Dedifferentiated amniotic fluid mesenchymal stem cell (primary cell): ENCODE measurements around the gene EPN3.

ENCODE experiments used
- DNase-seq: peaks from one replicate; pipeline ENCODE4 v3.0.0-alpha.2; 2016; ENCODE audit errors: extremely low spot score

EPN3 gene

GRCh38 chr17:50535407-50535806 lies 2.9 kb downstream of the EPN3 start:
- DNase-seq: no peak

GRCh38 chr17:50536683-50537646 lies 4.4 kb downstream of the EPN3 start:
- no peak for DNase-seq

GRCh38 chr17:50537721-50538548 lies 5.4 kb downstream of the EPN3 start:
- no peak for DNase-seq

GRCh38 chr17:50538549-50539410 lies 6.2 kb downstream of the EPN3 start:
- no peak for DNase-seq

GRCh38 chr17:50539762-50540559 lies 7.4 kb downstream of the EPN3 start:
- DNase-seq: no peak

GRCh38 chr17:50540560-50541401 lies 8.2 kb downstream of the EPN3 start:
- no peak for DNase-seq

GRCh38 chr17:50541402-50541715 lies 8.8 kb downstream of the EPN3 start:
- no peak for DNase-seq

GRCh38 chr17:50541716-50542688 lies 9.5 kb downstream of the EPN3 start:
- DNase-seq: peak; percentile 66

- DNase-seq: no peak
Measured at GRCh38 chr17:50542795-50543774, 10.6 kb downstream of the EPN3 start.

GRCh38 chr17:50544516-50544915 lies 12.0 kb downstream of the EPN3 start:
- DNase-seq: no peak

- DNase-seq: no peak
Measured at GRCh38 chr17:50545311-50545710, 12.8 kb downstream of the EPN3 start.

- no peak for DNase-seq
Measured at GRCh38 chr17:50546701-50547034, 14.1 kb downstream of the EPN3 start.

GRCh38 chr17:50547035-50547735 lies 14.7 kb downstream of the EPN3 start, which contains the start of gene SPATA20:
TSS of gene SPATA20 (plus strand) at chr17:50547174. CDS start at chr17:50547209, 35 bp downstream.
- DNase-seq: peak; percentile 85

- DNase-seq: no peak
Measured at GRCh38 chr17:50547736-50548083, 15.2 kb downstream of the EPN3 start.

- DNase-seq: no peak
Measured at GRCh38 chr17:50548831-50549230, 16.3 kb downstream of the EPN3 start.

GRCh38 chr17:50549256-50549941 lies 16.9 kb downstream of the EPN3 start:
- no peak for DNase-seq

GRCh38 chr17:50549969-50550368 lies 17.4 kb downstream of the EPN3 start:
- no peak for DNase-seq
